Vagina (tissue), 2 donors: ENCODE results near the gene PBRM1.

Experiments
- CTCF ChIP-seq, 3 experiments: fragments of 450-650 bp in 2 of 3; fragments of 200-600 bp in 1 of 3; sonication (generic) in 1 of 3; IDR thresholded peaks; one replicate each; pipeline ENCODE4 v1.5.1; 2017 to 2019; ENCODE audit warnings: antibody characterized with exemption in 3 of 3, mild to moderate bottlenecking in 2 of 3, moderate library complexity in 2 of 3
- POLR2A ChIP-seq, 2 donors: fragments of 450-650 bp; IDR thresholded peaks; one replicate each; pipeline ENCODE4 v1.6.1; 2017; ENCODE audit warnings: antibody characterized with exemption in 2 of 2, mild to moderate bottlenecking in 2 of 2, moderate library complexity in 2 of 2
- POLR2AphosphoS5 ChIP-seq, 2 donors: sonication (generic); formaldehyde crosslinking; IDR thresholded peaks; one replicate each; pipeline ENCODE4 v1.9.0; 2017; ENCODE audit warnings: antibody characterized with exemption in 2 of 2, mild to moderate bottlenecking in 2 of 2, low read depth in 1 of 2; ENCODE audit not compliant: insufficient read depth in 1 of 2

- TF ChIP-seq CTCF (IDR thresholded peaks at IDR 0.05) (no peak), POLR2A (IDR thresholded peaks at IDR 0.05) (no peak), POLR2AphosphoS5 (IDR thresholded peaks at IDR 0.05; ENCODE audit: insufficient read depth in 1 of 2, low read depth in 1 of 2) (no peak)
These were observed 35.3 kb downstream of the PBRM1 start for GRCh38 chr3:52650439-52650838.
